SW480 (cell line): ENCODE measurements around the gene RALGAPB.
"Not testable (repeated sequence)": the region's sequence is repeated elsewhere in the genome, so short reads cannot be mapped to it uniquely, and the experiment has no call there.

Source experiments
- DNase-seq: peaks from one replicate; pipeline ENCODE4 v3.0.0-alpha.2; 2016; ENCODE audit warnings: low spot score

Gene RALGAPB

DNA sequence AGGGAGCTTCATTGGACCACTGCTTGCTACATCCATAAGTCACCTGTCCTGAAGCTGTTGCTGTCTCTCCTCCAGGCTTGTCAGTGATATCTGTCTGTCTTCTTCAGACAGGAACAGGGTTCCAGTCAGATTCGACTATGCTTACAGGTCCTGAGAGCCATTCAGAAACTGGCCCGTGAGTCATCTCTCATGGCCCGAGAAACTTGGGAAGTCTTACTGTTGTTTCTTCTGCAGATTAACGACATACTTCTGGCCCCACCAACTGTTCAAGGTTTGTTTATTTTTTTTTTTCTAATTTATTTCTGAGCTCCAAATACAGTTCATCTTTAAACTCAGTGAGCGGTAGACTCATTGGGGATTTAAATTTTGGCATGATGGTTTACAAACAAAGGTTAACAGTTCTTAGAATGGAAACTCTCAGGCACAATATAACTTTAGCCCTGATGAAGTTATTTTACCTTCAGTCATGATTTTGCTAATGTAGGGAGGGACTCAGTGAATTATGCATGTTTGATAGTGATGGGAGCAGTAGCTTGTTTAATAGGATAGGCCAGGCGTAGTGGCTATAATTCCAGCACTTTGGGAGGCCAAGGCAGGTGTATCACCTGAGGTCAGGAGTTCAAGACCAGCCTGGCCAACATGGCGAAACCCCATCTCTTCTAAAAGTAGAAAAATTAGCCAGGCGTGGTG is 24.7 kb downstream of the RALGAPB start:
- no peak for DNase-seq

DNA sequence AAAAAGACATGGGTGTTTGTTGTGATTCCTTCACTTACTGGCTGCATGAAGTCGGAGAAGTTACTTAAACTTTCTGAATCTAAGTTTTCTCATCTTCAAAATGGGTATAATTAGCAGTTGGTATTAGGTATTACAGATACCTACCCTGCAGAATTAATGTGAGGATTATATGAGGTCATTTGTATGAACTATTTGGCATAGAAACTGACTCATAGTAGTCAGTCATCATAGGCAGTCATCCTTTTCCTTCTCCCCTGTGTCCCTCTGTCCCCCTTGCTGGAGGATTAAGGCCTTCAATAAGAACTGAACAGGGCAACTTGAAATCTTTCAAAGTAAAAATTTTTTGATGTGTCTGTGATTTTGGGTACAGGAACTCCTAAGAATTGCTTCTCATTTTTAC is 26.3 kb downstream of the RALGAPB start:
- DNase-seq = no peak

DNA sequence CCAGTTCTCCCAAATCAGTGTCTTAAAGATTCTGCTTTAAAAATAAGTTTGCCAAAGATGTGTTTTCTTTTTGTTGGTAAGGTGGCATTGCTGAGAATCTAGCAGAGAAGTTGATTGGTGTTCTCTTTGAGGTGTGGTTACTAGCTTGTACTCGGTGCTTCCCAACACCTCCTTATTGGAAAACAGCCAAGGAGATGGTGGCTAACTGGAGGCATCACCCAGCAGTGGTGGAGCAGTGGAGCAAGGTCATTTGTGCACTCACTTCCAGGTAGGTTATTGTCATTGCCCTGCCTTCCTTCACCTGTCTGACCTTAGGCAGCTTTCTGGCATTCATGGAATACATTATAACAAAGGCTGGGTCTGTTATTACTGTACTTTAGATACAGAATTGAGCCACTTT is 26.7 kb downstream of the RALGAPB start:
- DNase-seq = no peak

DNA sequence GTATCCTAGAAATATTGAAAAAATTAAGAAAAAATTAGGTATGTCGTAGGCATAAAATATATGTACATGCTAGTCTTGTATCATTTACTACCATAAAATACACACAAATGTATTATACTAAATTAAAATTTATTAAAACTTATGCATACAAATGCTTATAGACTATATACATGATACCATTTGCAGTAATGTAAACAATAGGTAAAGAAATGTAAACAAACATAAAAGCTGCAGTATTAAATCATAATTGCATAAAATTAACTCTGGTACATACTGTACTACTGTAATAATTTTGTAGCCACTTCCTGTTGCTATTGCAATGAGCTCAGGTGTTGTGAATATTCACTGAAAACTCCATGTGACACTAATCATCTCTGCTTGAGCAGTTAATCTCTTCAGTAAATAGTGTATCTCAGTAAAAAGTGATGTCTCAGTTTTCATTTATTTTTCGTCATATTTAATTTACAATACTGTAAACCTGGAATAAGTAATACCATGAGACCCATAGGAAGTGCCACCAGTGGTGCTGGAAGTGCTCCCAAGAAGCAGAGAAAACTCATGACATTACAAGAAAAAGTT is 29.3 kb downstream of the RALGAPB start:
- no peak for DNase-seq

DNA sequence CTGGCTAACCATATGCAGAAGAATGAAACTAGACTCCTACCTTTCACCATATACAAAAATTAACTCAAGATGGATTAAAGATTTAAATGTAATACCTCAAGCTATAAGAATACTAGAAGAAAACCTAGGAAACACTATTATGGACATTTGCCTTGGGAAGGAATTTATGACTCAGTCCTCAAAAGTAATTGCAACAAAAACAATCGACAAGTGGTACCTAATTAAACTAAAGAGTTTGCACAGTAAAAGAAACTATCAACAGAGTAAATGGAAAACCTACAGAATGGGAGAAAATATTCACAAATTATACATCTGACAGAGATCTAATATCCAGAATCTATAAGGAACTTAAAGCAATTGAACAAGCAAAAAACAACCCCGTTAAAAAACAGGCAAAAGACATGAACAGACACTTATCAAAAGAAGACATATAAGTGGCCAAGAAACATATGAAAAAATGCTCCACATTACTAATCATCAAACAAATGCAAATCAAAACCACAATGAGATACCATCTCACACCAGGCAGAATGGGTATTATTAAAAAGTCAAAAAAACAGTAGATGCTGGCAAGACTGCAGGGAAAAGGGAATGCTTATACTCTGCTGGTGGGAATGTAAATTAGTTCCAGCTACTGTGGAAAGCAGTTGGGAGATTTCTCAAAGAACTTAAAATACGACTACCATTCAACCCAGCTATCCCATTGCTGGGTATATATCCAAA is 31.9 kb downstream of the RALGAPB start:
- no peak for DNase-seq

DNA sequence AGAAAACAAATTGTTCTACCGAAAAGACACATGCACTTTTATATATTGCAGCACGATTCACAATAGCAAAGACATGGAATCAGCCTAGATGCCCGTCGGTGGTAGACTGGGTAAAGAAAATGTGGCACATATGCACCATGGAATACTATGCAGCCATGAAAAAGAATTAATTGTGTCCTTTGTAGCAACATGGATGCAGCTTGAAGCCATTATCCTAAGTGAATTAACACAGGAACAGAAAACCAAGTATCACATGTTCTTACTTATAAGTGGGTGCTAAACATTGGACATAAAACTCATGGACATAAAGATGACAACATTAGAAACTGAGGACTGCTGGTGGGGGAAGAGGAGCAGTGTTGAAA is 32.4 kb downstream of the RALGAPB start:
- no peak for DNase-seq

DNA sequence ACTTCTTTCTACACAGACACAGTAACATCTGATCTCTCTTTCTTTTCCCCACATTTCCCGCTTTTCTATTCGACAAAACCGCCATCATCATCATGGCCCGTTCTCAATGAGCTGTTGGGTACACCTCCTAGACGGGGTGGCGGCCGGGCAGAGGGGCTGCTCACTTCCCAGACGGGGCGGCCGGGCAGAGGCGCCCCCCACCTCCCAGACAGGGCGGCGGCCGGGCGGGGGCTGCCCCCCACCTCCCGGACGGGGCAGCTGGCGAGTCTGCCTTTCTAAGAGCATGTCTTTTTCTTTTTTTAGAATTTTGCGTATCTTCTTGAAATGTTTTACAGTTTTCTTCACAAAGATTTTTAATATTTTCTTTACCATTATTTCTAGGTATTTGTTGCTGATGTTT is 39.1 kb downstream of the RALGAPB start:
- not testable (repeated sequence) for DNase-seq

DNA sequence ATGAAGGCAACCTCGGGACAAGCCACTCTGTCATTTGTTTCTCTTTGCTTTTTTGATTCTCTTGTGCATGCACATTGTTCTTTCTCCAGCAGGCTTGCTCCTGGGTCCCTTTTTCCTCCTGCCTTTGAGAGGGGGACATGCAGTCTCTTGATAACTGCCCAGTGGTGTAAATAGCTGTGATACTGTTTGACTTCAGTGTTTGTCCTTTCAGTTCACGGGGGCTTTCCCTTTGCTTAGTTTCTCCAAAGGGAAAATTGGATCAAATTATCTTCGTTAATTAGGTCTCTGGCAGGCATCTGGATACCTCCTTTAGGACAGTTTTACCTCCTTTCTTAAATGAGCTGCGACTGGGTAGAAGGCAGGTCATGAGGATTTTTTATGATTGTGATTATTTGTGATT is 41.5 kb downstream of the RALGAPB start:
- DNase-seq = no peak

DNA sequence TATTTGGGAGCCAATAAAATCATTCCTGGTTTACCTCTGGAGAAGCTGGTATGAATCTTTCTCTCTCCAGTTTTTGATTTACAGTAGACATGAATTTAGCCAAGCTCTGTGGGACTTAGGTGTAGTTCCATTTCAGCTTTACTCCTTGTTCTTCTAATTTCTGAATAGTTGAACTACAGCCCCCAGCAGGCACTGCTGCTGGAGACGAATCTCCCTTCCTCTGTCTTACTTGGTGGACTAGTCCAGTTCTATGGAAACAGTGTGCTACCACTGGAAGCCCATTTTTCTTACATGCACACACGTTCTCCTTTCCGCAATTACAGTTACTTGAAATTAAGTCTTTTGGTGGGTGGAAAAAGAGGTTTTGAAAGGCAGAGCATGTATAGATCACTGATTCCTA is 42.3 kb downstream of the RALGAPB start:
- DNase-seq = no peak

DNA sequence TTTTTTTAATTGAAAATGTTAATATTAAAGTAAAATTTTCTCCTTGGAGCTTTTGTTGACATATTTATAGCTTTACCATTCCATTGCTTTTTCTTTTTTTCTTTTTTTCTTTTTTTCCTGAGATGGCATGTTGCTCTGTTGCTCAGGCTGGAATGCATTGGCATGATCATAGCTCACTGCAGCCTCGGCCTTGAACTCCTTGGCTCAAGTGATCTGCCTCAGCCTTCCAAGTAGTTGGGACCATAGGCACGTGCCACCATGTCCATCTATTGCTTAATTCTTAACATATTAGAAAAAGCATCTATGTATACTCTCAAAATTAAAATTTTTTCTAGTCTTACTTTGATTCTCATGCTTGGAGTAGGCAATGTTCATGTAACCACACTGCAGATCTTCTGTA is 43.0 kb downstream of the RALGAPB start:
- DNase-seq = no peak

DNA sequence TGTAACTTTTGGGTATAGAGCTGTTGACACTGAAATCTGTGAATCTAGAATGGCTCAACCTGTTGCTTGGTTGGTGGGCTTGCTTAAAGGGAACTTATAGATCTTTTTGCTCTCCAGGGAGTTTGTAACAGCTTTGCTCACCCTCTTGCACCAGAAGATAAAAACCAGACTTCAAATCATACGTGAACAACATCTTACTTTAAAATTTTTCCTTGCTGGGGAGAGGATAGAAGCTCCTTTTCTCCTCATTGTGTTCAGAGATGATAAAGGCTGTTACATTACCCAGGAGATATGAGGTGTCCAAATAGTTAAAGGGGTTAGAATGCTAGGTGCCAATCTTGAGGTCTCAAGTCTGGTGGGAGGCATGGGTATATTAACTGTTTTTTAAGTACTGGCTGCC is 46.8 kb downstream of the RALGAPB start:
- no peak for DNase-seq

DNA sequence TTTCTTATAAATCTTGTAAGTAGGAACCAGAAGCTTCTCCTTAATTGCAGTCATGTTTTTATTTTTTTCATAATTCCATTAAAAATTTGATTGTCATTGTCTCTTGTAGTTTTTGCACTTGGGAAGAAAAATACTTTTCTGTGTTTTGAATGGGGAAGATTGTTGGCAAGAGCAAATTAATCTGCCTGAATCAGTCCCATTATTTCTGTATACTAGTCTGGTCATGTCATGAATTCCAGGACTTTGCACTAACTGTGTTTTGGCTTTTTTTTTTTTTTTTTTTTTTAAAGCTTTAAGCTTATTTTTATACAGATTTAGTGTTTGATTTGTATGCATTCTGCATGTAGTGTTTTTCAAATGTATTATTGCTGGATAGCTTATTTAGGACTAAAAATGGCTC is 47.6 kb downstream of the RALGAPB start:
- DNase-seq = no peak

DNA sequence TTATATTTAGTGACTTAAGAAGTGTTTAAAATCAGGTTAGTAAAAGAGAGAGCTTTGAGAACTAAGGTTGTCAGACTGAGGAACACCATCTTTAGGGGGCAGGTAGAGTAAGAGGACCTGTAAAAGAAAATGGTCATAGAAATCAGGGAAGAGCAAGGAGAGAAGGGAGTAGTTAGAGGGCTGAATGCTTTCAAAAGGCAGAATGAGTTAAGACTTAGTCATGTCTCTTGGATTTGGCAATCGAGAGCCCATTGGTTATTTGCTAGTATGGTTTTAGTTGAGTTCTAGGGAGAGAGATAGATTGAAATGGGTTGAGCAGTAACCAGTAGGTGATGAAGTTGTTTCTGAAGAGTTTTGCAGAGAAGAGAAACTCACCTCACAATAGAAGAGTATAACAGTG is 51.1 kb downstream of the RALGAPB start:
- no peak for DNase-seq

DNA sequence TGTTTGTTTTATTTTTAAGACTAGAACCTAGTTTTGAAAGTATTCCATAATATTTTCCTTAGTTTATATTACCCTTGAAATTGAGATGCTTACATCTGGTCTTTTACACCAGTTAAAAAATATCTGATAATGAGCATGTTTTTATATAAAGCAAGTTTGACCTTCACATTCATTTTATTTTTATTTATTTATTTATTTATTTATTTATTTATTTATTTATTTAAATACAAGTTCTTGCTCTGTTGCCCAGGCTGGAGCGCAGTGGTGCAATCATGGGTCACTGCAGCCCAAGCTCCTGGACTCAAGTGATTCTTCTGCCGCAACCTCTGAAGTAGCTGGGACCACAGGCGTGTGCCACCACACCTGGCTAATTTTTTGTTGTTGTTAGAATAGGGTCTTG is 55.5 kb downstream of the RALGAPB start:
- no peak for DNase-seq

DNA sequence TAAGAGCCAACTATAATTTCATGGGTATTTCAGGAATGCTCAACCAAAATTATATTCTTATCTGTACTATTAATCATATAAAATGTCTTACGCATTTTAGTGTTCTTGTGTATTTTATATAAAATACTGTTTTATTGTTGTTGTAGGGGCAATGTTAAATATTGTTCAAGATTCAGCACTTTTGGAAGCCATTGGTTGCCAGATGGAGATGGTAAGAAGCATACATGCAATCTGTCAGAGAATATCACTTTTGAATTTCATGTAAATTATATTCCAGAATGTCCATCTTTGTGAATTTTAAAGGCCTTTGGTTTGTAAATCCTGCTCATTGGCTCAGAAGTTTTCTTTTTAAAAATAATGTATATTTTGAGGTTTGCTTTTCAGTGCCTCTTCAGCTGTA is 58.4 kb downstream of the RALGAPB start:
- DNase-seq = no peak

DNA sequence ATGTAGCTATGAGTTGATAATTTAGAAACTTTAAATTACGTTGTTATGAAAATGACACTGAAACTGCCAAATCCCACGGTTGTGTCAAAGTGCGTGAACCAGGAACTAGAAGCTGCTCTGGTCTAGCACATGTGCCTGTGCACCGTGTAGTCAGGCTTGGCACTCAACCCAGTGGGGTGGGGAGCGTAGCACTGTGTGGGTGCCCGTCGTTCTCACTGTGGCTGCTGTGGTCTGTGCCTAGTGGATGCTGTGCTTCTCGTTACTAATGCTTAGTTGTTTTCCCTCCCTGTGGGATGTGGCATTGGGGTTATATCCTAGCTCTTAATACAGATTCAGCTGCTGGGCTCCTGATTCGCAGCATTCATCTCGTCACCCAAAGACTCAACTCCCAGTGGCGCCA is 62.1 kb downstream of the RALGAPB start:
- DNase-seq = no peak

DNA sequence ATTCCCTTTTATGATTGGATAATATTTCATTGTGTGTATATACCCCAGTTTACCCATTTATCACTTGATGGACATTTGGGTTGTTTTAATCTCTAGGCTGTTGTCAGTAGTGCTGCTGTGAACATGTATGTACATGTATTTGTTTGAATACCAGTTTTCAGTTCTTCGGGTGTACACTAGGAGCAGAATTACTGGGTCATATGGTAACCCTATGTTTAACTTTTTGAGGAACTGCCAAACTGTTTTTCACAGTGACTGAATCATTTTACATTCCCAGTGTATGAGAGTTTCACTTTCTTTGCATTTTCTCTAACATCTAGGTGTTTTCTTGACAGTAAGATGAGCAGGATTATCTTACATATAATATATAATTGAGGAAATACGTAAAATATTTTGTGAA is 63.7 kb downstream of the RALGAPB start:
- no peak for DNase-seq

DNA sequence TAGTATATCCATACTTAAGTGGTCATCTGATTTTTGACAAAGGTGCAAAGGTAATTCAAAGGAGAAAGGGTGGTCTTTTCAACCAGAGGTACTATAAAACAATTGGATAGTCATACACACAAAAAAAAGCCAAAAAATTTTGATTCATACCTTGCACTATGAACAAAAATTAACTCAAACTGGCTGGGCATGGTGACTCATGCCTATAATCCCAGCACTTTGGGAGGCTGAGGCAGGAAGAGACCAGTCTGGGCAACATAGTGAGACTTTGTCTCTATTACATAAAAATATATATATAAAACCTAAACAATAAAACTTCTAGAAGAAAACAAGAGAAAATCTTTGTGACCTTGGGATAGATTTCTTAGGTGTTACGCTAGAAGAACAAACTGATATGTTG is 64.5 kb downstream of the RALGAPB start:
- no peak for DNase-seq

DNA sequence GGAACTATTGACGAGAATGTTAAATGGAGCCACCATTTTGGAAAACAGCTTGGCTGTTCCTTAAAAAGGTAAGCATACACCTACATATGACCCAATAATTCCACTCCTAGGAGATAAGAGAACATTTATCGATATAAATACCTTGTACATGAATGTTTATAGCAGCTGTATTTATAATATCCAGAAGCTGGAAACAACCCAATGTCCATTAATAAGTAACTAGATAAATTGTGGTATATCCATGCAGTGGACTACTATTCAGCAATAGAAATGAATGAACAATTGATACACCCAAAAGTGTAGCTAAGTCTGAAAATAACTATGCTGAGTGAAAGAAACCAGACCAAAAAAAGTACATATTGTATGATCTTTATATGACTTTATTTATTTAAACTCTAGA is 66.1 kb downstream of the RALGAPB start:
- DNase-seq = no peak

DNA sequence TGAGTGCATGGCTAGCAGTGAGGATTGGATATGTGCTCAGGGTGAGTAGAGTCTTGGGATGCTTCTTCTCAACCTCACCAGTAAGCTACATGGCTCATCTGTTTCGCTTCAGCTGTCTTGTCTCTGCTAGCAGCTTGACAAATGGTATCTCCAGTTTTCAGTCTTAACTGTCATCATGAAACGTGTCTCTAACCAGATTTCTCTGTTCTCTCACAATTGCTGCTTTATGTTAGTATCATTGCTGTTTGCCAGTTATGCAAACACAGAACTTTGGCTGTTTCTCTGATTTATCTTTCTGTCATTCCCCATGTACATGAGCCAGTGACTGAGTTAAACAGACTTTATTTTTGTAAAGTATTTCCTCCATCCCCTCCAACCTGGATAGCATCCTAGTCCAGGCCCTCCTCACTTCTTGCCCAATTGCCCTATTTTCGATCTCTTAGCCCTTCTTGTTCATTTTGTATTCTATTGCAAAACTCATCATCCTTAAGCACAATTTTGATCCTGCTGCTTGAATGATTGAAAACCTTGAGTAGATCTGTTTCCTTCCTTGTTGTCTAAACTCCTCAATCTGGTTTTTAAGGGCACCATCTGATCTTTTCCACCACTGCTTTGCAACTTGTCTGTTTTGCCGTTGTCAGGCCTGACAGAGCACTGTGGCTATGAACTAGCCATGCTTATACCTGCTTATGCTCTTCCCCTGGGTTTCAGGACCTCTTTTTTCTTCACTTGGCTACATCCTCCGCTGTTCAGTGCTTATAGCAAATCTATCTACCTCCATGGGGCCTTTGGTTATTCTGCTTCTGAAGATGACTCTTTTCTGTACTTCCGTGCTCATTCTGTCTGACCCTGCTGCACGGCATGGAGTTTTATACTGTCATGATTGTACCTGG is 70.6 kb downstream of the RALGAPB start:
- DNase-seq = no peak

DNA sequence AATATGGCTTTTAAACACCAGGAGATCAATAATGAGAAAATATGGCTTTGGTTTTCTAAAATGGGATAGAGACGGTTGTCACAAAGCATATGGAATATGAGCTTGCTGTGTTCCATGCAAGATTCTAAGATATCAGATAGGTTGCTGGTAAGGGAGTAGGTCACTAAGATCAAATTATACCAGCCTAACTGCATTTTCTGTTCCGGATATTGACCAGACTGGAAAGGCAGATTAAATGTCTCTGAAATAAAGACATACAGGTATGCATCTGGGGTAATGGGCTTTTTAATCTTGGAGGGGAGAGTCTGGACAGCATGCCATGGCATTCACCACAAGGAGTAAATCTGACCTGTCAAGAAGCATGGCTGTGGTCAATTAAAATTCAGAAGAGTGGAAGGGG is 73.1 kb downstream of the RALGAPB start:
- no peak for DNase-seq

DNA sequence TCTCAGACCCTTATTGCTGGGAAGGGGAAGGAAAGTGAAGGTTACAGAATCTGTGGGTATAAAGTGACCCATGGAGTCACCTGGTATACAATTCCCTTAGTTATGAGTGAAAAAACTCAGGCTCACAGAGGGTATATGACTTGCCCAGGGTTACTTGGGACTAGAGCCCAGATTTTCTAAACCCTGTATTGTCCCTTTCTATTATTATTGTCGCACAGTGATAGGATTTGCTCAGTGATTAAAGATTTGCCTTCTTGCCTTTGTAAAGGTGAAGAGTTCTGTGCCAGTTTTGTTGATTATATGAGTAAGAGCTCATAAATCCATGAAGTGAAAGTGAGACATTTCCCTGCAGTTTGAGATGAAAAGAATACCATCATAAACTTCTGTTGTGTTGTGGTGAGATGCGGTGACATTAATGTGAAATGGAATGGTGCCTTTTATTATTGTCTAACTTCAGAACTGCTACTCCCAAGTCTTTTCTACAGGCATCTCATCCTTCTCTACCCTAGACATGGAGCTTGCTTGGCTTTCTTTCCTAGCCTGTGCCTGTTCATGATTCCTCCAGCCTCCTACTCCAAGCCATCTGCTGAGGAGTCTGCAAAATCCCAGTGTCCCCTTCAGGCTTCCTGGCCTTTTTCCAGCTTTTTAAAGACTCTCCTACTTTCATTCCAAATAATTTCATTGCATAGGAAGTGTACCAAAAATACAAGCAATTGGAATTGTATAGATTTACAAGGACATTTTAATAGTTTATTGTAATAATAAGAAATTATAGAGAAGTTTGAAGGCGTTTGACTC is 74.8 kb downstream of the RALGAPB start:
- peak; percentile 86 for DNase-seq
